Inflammatory macrophage treated with lipopolysaccharide for 4 hours (primary cell): Measurements from ENCODE around the gene ADGRV1.

Experiments used
- DNase-seq: peaks from one replicate; pipeline ENCODE4 v3.0.0-alpha.2; 2020

Gene ADGRV1

DNA sequence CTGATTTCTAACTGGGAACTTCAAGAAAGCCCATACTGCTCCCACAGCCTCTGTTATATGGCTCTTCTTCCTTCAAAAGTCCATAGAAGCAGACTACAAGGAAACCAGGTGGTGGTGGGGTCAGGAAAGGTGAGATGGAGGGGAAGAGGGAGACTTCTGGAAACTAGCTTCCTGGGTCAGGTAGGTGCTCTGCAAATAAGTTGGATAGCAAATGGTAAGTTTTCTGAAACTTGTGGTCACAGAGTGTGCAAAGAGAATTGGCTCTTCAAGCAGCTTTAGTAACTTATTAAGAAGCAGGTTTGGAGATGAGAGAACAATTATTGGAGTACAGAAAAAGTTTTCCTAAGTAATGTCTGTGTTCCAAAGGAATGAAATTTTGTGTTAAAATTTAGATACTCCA is 316.9 kb downstream of the ADGRV1 start:
- DNase-seq, result no peak

GRCh38 chr5:90876366-90876765 is 317.8 kb downstream of the ADGRV1 start:
- DNase-seq, result no peak

GRCh38 chr5:90877049-90877448 is 318.5 kb downstream of the ADGRV1 start:
- DNase-seq, result no peak

DNA sequence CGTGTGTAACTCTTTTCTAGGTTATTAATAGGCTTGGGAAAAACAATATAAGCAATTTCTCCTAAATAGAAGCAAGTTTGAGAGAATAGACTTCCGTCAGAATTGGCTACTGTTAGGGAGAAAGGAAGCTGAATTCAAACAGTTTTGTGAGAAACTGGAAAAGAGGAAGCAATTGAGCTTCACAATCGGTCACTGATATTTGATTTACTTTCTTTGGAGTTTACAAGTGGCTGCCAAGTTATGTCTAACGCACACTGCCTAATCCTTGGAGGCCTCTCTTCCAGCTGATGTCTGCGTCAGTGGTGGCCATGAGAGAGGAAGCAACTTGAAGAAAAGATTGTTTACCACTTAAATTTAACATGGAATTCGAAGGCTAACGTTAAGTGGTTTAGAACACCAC is 319.5 kb downstream of the ADGRV1 start:
- peak; percentile 76 for DNase-seq

DNA sequence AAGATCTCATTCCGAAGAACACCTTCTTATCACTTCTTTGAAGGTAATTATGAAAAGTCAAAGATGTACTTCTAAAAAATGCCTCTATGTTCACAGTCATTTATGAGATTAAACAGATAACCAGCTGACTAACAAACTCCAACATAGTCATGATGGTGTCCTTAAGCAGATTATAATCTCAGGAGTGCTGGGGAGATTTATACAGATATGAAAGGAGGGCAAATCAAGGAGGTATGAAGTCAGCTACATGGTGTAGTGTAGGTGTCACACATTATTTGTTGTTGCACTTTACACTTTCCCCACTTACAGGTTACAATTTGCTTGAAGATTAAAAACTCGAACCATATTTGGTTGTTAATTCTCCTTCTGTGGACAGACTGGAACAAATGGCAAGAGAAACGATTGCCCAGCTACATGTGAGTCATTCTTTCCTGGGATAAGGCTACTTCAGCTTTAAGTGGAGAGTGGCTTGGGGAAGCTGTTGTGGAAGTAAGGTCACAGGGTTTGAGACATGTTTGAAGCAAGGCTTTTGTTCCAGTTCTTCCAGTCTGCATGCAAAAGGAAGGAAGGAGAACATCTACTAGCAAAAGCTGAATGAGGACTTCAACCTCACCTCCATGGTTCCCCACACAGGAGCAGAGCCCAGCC is 320.1 kb downstream of the ADGRV1 start:
- DNase-seq, result peak; percentile 81

GRCh38 chr5:90881626-90882150 is 323.1 kb downstream of the ADGRV1 start:
- no peak for DNase-seq

DNA sequence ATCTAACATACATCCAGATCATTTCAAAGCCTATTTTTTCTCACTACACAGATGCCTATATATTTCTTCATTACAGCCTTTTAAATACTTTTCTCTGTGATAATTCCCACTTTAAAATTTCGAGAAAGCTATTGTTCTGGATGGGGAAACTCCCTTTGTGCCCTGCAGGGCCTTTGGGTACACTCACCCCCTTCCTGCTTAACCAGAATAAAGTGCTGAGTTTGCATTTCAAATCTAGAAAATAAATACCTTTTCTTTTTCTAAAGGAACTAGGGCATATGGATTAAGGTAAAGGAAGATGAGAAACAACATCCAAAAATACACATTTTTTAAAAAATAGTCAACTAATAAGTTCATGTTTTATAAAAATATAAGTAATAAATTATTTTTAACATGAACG is 323.9 kb downstream of the ADGRV1 start:
- no peak for DNase-seq

DNA sequence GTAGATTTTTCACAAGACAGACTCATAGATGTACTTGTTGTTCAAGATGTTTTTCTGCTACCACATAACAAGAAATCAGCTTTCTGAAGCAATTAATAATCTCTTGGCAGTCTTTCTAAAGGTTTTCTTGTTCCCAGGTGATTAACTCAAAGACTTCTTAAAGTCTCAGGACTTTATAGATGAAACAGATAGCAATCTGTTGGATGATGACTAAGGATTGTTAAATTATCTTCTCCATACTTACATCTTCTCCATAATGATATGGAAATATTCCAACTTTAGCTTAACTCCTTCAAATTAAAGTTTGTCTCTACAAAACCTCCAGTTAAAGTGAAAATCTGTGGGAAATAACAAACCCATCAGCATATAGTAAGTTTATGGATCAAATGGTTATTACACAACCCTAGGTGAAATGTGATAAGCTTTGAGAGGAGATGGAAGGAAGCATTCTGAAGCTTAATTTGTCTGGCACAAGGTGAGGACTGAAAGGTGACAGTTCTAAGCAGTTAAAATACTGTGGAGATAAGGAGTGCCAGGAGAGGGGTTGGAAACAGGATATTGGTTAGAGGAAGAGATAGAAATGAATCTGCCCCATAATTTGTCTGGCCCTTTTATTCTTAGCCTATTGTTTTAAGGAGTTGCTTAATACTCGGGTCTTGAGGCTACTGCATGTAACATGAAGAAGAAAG is 326.7 kb downstream of the ADGRV1 start:
- no peak for DNase-seq

DNA sequence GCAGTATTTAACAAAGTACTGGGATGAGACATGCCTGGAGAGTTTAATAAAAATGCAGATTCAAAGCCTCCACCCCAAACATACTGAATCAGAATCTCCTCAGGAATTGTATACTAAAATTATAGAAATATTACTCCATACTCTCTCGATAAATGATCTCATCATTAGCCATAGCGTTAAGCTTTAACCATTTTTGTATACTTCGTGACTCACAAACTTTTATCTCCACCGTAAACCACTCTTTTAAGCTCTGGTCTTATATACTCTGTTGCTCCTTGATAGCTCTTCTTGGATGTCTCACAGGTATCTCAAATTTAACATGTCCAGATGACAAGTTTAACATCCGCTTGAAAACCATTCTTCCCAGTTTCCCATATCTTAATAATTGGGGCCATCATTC is 327.8 kb downstream of the ADGRV1 start:
- DNase-seq, result no peak

DNA sequence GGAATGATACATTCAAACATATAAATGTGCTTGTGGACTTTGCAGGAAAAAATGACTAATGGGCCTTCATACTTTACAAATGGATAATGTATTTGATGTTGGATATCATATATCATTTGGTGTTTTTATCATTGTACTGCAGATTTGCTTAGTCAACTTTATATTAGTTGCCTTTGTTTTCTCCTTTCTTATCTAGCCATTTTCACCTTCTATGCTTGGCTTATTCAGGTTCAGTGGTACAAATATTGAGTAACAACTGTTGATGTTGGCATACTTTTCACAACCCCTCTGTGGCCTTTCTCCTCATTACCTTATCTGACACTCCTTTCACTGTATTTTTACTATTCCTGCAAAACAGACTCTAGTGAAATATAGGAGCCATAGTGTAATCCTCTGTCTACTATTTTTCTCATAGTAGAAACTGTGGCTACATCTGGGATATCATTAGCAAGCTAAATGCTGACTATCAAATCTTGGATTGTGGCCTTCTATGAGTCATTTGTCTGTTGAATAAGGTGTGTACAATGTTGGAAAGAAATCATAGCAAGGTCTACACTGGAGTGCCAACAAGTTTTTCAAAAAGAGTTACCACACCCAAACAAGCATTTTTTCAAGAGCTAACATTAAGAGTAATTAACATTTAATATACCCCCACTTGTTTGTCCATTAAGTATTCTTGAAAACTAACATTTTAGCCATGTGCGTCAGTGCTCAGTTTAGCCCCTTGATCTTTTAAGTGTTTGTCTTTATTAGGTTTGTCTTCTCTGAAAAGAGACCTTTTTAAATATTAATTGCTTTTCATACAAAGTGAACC is 330.1 kb downstream of the ADGRV1 start:
- no peak for DNase-seq

DNA sequence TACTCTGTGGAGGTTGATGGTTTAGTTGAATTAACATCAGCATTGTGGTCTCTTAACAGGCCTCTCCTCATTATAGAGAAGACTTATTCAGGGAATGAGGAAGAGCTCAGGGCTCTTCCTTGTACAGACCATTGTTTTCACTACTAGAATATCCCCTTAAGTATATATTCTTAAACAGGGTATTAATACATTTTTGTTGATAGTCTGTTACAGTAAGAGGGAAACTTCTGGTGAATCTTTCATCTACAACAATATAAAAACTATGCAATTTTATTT is 330.7 kb downstream of the ADGRV1 start:
- no peak for DNase-seq

- no peak for DNase-seq
Observed at GRCh38 chr5:90890180-90890579, 331.6 kb downstream of the ADGRV1 start.

DNA sequence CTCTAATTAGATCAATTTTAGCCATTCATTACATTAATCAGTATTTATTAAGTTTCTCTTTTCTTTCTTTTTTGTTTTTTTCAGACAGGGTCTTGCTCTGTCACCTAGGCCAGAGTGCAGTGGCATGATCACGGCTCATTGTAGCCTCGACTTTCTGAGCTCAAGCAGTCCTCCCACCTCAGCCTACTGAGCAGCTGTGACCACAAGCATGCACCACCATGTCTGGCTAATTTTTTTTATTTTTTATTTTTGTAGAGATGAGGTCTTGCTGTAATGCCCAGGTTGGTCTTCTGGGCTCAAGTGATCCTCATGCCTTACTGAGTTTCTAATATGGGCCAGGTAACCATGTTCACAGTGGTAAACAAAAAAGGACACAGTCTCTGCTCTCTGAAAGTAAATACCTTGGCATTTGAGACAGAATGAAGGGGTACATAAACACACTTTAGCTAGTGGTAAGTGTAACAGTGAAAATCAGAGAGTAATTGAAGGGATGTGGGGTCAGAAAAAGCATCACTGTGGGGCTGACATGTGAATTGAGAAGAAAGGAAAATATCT is 336.3 kb downstream of the ADGRV1 start:
- no peak for DNase-seq

- DNase-seq, result no peak
Observed at GRCh38 chr5:90897618-90898017, 339.0 kb downstream of the ADGRV1 start.

DNA sequence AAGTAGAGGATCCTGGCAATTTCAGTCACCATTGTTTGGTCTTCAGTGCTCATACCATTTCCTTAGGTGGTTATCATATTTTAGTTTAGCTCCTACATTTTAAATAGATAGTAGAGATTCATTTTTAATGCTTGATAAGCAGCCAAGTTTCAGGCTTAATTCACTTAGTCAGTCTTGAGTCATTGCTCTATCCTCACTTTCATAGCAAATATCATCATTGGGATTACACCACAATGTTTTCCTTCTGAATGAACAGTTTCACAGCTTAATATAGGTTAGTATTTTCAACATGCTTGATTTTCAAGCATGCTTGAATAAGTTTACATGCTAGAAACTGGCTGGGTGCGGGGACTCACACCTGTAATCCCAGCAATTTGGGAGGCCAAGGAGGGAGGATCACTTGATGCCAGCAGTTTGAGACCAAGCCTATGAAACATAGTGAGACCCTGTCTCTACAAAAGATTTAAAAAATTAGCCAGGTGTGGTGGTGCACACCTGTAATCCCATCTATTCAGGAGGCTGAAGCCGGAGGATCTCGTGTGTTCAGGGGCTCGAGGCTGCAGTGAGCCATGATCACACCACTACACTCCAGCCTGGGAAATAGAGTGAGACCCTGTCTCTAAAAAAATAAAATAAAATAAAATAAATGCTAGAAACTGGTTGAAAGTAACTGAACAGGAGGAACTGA is 339.9 kb downstream of the ADGRV1 start:
- no peak for DNase-seq

DNA sequence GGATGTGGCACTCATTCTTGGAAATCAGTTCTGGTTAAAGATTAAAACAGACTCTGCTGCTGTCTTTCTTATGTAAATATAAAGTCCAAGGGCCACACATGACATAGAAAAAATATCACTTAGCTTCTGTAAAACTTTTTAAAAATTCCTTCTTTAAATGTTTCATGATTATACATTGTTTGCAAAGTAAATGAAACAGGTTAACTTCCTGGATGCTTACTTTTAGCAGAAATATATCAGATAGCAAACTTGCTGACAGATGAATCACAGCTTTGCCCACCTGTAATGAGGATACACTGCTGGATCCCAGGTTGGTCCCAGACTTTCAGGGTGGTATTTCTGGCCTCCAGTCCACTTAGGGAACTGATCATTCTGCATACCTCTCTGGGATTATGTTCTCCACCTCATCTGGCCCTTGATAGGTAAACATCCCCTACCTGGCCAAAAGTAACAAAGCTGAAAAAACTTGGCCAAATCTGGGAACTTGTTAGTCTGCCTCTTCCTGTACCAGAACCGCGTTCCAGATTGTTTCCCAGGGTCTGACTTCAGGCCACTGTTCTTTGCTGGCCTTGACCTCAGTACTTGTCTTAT is 340.5 kb downstream of the ADGRV1 start:
- no peak for DNase-seq

DNA sequence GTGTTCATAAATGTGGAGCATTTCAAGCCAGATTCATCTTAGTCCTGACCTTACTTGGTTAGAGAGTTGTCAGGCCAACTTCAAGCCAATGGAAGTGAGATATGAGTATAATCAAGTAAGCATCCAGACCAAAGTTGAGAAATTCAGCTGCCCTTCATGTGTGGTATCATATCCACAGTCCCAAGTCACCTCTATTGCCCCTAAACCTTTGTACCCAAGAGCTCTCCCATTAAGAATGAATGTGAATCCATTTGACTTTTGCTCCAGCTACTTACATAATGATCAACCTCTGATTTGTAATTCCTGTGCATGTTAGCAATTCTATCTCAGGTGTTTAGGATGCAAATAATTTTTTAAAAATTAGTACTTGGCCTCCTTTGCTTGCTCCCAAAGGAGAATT is 342.7 kb downstream of the ADGRV1 start:
- DNase-seq, result no peak

- DNase-seq, result no peak
Observed at GRCh38 chr5:90902170-90902569, 343.6 kb downstream of the ADGRV1 start.

GRCh38 chr5:90902651-90903386 is 344.2 kb downstream of the ADGRV1 start:
- peak; percentile 17 for DNase-seq

DNA sequence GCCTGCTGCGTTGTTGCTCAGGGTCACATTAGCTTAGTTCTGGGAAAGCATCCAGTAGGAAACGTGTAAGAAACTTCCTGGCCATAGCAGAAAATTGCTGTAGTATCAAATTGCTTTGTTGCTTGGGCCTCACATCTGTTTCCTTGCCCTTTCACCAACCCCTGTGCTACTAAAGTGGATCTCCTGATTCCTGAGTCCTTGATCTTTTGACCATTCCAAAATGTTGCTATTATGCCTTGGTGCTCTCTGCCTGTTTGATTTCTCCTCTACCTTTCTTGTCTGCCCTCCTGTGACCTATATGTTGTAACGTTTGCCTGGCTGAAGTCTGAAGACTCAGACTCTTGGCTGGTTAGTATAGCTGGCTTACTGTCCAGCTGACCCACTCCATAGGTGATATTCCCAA is 350.5 kb downstream of the ADGRV1 start:
- no peak for DNase-seq

GRCh38 chr5:90909940-90910339 is 351.3 kb downstream of the ADGRV1 start:
- no peak for DNase-seq

GRCh38 chr5:90911169-90911568 is 352.6 kb downstream of the ADGRV1 start:
- DNase-seq, result no peak
